Prostate gland (tissue), 2 donors: ENCODE results near the gene SPATA31D4.

Source experiments
- POLR2A ChIP-seq: fragments of 450-650 bp; IDR thresholded peaks from one replicate; pipeline ENCODE4 v1.6.1; 2016; ENCODE audit warnings: antibody characterized with exemption, mild to moderate bottlenecking
- TF ChIP-seq, protein P1 (sequence below), 4 experiments: fragments of 200-600 bp in 2 of 4; fragments of 450-650 bp in 2 of 4; sonication (generic) in 2 of 4; IDR thresholded peaks; 1 replicate in 3 of 4; 2 replicates in 1 of 4; pipeline ENCODE4 v1.5.1; 2016 to 2019; ENCODE audit warnings: antibody characterized with exemption in 4 of 4, mild to moderate bottlenecking in 2 of 4, moderate library complexity in 2 of 4

GRCh38 chr9:81971727-81972126 lies 43.5 kb downstream of the SPATA31D4 start:
- TF ChIP-seq POLR2A = no peak
- TF ChIP-seq, protein P1, sequence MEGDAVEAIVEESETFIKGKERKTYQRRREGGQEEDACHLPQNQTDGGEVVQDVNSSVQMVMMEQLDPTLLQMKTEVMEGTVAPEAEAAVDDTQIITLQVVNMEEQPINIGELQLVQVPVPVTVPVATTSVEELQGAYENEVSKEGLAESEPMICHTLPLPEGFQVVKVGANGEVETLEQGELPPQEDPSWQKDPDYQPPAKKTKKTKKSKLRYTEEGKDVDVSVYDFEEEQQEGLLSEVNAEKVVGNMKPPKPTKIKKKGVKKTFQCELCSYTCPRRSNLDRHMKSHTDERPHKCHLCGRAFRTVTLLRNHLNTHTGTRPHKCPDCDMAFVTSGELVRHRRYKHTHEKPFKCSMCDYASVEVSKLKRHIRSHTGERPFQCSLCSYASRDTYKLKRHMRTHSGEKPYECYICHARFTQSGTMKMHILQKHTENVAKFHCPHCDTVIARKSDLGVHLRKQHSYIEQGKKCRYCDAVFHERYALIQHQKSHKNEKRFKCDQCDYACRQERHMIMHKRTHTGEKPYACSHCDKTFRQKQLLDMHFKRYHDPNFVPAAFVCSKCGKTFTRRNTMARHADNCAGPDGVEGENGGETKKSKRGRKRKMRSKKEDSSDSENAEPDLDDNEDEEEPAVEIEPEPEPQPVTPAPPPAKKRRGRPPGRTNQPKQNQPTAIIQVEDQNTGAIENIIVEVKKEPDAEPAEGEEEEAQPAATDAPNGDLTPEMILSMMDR (IDR thresholded peaks at IDR 0.05) = no peak
